PC-9 (cell line): Measurements from ENCODE around the gene KCNMB2.

ENCODE experiments used
- EZH2 ChIP-seq: fragments of 200-600 bp; sonication (generic); IDR thresholded peaks from 2 replicates; pipeline ENCODE4 v1.8.0; 2017; ENCODE audit warnings: antibody characterized with exemption, low read depth
- TF ChIP-seq, protein P1 (sequence below): fragments of 200-600 bp; sonication (generic); conservative IDR thresholded peaks from 2 replicates; pipeline ENCODE4 v1.6.1; 2017; ENCODE audit warnings: mixed run types, antibody characterized with exemption, mild to moderate bottlenecking, moderate library complexity

- TF ChIP-seq, protein P1, sequence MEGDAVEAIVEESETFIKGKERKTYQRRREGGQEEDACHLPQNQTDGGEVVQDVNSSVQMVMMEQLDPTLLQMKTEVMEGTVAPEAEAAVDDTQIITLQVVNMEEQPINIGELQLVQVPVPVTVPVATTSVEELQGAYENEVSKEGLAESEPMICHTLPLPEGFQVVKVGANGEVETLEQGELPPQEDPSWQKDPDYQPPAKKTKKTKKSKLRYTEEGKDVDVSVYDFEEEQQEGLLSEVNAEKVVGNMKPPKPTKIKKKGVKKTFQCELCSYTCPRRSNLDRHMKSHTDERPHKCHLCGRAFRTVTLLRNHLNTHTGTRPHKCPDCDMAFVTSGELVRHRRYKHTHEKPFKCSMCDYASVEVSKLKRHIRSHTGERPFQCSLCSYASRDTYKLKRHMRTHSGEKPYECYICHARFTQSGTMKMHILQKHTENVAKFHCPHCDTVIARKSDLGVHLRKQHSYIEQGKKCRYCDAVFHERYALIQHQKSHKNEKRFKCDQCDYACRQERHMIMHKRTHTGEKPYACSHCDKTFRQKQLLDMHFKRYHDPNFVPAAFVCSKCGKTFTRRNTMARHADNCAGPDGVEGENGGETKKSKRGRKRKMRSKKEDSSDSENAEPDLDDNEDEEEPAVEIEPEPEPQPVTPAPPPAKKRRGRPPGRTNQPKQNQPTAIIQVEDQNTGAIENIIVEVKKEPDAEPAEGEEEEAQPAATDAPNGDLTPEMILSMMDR = no peak
- TF ChIP-seq EZH2 = no peak
These were observed 339.6 kb downstream of the KCNMB2 start for GRCh38 chr3:178875836-178876235.
